K562 (cell line): ENCODE measurements around the gene KLK1. TPM values are rescaled to one million over a fixed set of nuclear protein-coding genes. Genes with fewer than 3 reads are reported as not detected.
A peak's percentile ranks its signal among the peaks of the same experiment; 100 is the strongest.

ENCODE experiments used
- RCOR1 ChIP-seq, 2 experiments: IDR thresholded peaks; 2 replicates each; pipeline ENCODE4 v1.6.1; 2012; ENCODE audit warnings: low read depth in 2 of 2, low read length in 2 of 2, borderline replicate concordance in 1 of 2, improper control_type of control experiment in 1 of 2
- ZNF143 ChIP-seq: sonication (generic); formaldehyde crosslinking; IDR thresholded peaks from 2 replicates; pipeline ENCODE4 v1.9.0; 2022; ENCODE audit warnings: mild to moderate bottlenecking, missing genetic modification reagents
- ZNF318 ChIP-seq, 2 experiments: fragments of 450-650 bp; IDR thresholded peaks; 2 replicates each; pipeline ENCODE4 v1.6.1; 2016; ENCODE audit warnings: mild to moderate bottlenecking in 2 of 2, borderline replicate concordance in 1 of 2, low read depth in 1 of 2, moderate library complexity in 1 of 2
- ZNF551 ChIP-seq: fragments of 250-450 bp; sonication (Bioruptor Pico); IDR thresholded peaks from 2 replicates; pipeline ENCODE4 v1.5.0; 2021; ENCODE audit warnings: mild to moderate bottlenecking, moderate library complexity
- ZNF57 ChIP-seq: fragments of 450-650 bp; formaldehyde crosslinking; IDR thresholded peaks from 2 replicates; pipeline ENCODE4 v1.4.0; 2020; ENCODE audit warnings: mild to moderate bottlenecking, moderate library complexity
- ZSCAN32 ChIP-seq: fragments of 450-650 bp; formaldehyde crosslinking; IDR thresholded peaks from 2 replicates; pipeline ENCODE4 v1.4.0; 2020; ENCODE audit warnings: mild to moderate bottlenecking, moderate library complexity
- polyA plus RNA-seq, 8 experiments: library from polyadenylated mRNA; depleted of rRNA in 4 of 8; stranded (reverse) in 5 of 8; unstranded in 3 of 8; fragments of >200 nt; fragmentation: Nextera tagmentation in 2 of 8; fragmentation: Illumina TruSeq in 1 of 8; extraction: Ambion mirVana in 2 of 8; extraction: Trizol in 1 of 8; gene quantifications; 2 replicates each; pipeline versions ENCODE4 v1.2.1 to v1.2.3, GENCODE V29; 2011 to 2014; ENCODE audit warnings: inconsistent platforms in 1 of 8, missing spikeins in 1 of 8
- total RNA-seq, 7 experiments: library from RNA; depleted of rRNA in 6 of 7; stranded (reverse); fragments of >200 nt in 6 of 7; fragmentation: Illumina TruSeq in 2 of 7; extraction: Trizol in 2 of 7; gene quantifications; 2 replicates each; pipeline versions ENCODE4 v1.2.1 to v1.2.3, GENCODE V29; 2011 to 2021; ENCODE audit warnings: low replicate concordance in 1 of 7
- TF ChIP-seq, protein P1 (sequence below): IDR thresholded peaks from 3 replicates; pipeline ENCODE4 v1.6.1; 2011; ENCODE audit warnings: borderline replicate concordance, mild to moderate bottlenecking, moderate library complexity; ENCODE audit not compliant: insufficient read length; ENCODE audit errors: extremely low read depth
- TF ChIP-seq, protein P2 (sequence below): fragments of 250-450 bp; sonication (Bioruptor Pico); IDR thresholded peaks from 2 replicates; pipeline ENCODE4 v1.5.0; 2021; ENCODE audit warnings: mild to moderate bottlenecking, moderate library complexity
- TF ChIP-seq, protein P3 (sequence below): fragments of 250-450 bp; sonication (Bioruptor Pico); IDR thresholded peaks from 2 replicates; pipeline ENCODE4 v1.8.0; 2022; ENCODE audit warnings: inconsistent platforms, mild to moderate bottlenecking, moderate library complexity, borderline replicate concordance

KLK1 gene
- total and polyA plus RNA-seq, 9 of the 15 experiments (the other 6 are each of a cell fraction or from before 2014, with no cell fraction given) = 0.87 to 15.4 (median 9.1) TPM

DNA sequence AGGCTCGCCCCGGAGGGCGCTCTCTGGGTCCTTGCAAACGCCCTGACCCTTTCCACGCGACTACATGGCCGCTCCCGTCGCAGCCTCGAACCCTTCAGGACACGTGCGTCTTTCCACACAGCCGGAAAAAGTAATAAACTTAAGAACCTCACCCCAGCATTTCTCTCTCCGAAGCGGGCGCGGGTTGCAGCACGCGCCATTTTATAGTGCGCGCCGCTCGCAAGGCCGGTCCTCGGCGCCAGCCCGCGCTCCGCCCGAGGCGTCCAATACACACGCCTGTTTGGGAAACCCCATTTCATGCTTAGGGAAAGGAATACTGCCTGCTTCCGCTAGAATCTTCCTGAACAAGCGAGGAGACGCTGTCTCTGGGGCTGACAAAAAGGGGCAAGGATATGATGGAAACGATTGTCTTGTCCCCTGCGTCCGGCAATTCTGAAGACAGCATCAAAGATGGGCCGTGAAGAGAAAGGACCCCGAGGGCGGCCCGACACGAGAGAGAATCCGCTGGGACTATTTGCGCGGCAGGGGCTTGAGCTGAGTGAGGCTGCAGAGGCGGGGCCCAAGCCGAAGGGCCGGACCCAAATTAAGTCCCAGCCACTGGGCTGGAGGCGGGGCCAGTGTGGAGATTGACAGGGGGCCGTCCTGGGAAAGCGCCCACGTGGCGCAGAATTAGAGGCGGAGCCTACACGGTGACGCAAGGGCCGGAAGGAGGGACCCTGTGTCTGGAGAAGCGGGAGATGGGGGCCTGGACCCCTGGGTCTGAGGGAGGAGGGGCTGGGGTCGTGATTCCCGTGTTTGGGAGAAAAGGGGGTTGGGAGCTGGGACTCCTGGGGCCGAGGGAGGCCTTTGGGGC, 18.9 kb downstream of the KLK1 start (continued):
- TF ChIP-seq, protein P1, sequence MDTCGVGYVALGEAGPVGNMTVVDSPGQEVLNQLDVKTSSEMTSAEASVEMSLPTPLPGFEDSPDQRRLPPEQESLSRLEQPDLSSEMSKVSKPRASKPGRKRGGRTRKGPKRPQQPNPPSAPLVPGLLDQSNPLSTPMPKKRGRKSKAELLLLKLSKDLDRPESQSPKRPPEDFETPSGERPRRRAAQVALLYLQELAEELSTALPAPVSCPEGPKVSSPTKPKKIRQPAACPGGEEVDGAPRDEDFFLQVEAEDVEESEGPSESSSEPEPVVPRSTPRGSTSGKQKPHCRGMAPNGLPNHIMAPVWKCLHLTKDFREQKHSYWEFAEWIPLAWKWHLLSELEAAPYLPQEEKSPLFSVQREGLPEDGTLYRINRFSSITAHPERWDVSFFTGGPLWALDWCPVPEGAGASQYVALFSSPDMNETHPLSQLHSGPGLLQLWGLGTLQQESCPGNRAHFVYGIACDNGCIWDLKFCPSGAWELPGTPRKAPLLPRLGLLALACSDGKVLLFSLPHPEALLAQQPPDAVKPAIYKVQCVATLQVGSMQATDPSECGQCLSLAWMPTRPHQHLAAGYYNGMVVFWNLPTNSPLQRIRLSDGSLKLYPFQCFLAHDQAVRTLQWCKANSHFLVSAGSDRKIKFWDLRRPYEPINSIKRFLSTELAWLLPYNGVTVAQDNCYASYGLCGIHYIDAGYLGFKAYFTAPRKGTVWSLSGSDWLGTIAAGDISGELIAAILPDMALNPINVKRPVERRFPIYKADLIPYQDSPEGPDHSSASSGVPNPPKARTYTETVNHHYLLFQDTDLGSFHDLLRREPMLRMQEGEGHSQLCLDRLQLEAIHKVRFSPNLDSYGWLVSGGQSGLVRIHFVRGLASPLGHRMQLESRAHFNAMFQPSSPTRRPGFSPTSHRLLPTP = no peak
- no peak for TF ChIP-seq ZNF551 (CRISPR knock-in tag)
- TF ChIP-seq ZNF57 = no peak
- TF ChIP-seq ZSCAN32 (CRISPR knock-in tag) = no peak
- TF ChIP-seq, protein P2, sequence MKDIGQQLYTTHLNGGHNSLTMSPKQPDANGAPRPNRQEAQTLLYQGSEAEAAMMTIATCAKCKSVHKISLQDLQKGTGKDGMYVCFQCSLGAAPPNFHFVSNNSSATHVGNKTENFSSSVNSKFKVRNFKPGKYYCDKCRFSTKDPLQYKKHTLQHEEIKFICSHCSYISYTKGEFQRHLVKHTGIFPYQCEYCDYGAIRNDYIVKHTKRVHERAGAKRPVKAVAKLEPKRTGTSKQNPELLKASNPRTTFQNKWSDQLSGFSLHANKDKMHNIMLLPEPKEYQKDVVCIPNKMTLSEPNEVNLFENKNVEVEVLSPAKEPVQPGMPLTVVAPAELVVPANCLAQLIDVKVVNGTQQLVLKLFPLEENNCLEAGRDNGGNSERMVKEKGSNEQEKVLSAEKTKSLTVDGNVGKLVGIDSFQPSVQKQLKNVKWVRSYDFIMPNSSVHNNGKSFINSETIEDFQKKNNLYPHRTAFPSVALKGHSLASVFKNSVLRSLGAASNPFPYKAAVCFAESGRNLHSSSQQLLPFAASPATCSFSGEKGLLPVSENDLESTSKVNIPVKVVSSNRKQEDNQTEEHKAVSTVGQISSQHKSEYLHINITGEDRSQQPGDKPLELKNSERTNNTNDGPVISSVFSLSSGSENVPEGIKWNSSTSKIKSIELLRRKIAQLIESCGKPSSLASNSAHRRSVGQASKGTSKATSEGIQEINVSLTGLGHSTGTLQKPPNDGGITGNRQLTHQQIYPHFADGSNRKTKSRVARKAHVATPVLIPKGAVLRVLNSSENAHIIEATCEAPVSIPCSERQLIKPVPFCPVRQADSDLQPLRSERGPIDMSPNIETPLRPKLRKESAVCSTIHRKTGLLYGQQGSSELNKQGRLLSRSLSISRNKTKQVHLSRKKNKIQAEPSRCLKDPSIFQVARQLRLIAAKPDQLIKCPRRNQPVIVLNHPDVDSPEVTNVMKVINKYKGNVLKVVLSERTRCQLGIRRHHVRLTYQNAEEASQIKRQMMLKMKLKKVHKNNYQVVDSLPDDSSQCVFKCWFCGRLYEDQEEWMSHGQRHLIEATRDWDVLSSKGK (CRISPR knock-in tag) = no peak
- no peak for TF ChIP-seq ZNF143
- TF ChIP-seq, protein P3, sequence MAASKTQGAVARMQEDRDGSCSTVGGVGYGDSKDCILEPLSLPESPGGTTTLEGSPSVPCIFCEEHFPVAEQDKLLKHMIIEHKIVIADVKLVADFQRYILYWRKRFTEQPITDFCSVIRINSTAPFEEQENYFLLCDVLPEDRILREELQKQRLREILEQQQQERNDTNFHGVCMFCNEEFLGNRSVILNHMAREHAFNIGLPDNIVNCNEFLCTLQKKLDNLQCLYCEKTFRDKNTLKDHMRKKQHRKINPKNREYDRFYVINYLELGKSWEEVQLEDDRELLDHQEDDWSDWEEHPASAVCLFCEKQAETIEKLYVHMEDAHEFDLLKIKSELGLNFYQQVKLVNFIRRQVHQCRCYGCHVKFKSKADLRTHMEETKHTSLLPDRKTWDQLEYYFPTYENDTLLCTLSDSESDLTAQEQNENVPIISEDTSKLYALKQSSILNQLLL (CRISPR knock-in tag) = no peak
- 0 out of 4 replicates have a peak, but pooled peaks of 1 of the 2 experiments have one; percentile 18 for TF ChIP-seq ZNF318 (IDR thresholded peaks at IDR 0.05; ENCODE audit: borderline replicate concordance in 1 of 2, low read depth in 1 of 2)
- no peak for TF ChIP-seq RCOR1 (IDR thresholded peaks at IDR 0.05; ENCODE audit: borderline replicate concordance in 1 of 2, low read depth in 2 of 2, low read length in 2 of 2)
